ENCODE data around the gene SERINC4.
"Not testable (repeated sequence)": the region's sequence is repeated elsewhere in the genome, so short reads cannot be mapped to it uniquely, and the experiment has no call there.

GRCh38 chr15:43831519-43832052, 31.6 kb upstream of the SERINC4 start:
- TF ChIP-seq, protein P1, sequence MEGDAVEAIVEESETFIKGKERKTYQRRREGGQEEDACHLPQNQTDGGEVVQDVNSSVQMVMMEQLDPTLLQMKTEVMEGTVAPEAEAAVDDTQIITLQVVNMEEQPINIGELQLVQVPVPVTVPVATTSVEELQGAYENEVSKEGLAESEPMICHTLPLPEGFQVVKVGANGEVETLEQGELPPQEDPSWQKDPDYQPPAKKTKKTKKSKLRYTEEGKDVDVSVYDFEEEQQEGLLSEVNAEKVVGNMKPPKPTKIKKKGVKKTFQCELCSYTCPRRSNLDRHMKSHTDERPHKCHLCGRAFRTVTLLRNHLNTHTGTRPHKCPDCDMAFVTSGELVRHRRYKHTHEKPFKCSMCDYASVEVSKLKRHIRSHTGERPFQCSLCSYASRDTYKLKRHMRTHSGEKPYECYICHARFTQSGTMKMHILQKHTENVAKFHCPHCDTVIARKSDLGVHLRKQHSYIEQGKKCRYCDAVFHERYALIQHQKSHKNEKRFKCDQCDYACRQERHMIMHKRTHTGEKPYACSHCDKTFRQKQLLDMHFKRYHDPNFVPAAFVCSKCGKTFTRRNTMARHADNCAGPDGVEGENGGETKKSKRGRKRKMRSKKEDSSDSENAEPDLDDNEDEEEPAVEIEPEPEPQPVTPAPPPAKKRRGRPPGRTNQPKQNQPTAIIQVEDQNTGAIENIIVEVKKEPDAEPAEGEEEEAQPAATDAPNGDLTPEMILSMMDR (IDR thresholded peaks at IDR 0.05) = not testable (repeated sequence)
- not testable (repeated sequence) for TF ChIP-seq POLR2A, POLR2AphosphoS5, EP300 (IDR thresholded peaks at IDR 0.05)

All from stomach (tissue), 4 donors.